Thymus (tissue), 11 donors: ENCODE measurements around the gene TBC1D2B. TPM values are rescaled to one million over a fixed set of nuclear protein-coding genes. Genes with fewer than 3 reads are reported as not detected.

ENCODE experiments used
- DNase-seq, 9 donors: peaks; one replicate each; pipeline ENCODE4 v3.0.0-alpha.2; 2013; ENCODE audit warnings: low spot score in 9 of 9, low read depth in 6 of 9, missing footprints in 1 of 9
- H3K27ac ChIP-seq, 2 donors: one replicate each; pipeline ENCODE4 v1.5.1; 2013; ENCODE audit warnings: control low read depth in 1 of 2, low read depth in 1 of 2, low read length in 1 of 2, mild to moderate bottlenecking in 1 of 2, moderate library complexity in 1 of 2
- H3K27me3 ChIP-seq, 2 donors: one replicate each; pipeline ENCODE4 v1.5.1; 2013; ENCODE audit warnings: low read length in 1 of 2; ENCODE audit not compliant: control insufficient read depth in 2 of 2, insufficient read depth in 1 of 2
- H3K36me3 ChIP-seq, 2 donors: one replicate each; pipeline ENCODE4 v1.5.1; 2013; ENCODE audit warnings: low read length in 1 of 2, mild to moderate bottlenecking in 1 of 2, moderate library complexity in 1 of 2; ENCODE audit not compliant: control insufficient read depth in 2 of 2, insufficient read depth in 2 of 2
- H3K4me1 ChIP-seq, 2 donors: one replicate each; pipeline ENCODE4 v1.5.1; 2013; ENCODE audit warnings: low read length in 2 of 2; ENCODE audit not compliant: control insufficient read depth in 2 of 2, insufficient read depth in 2 of 2
- H3K4me3 ChIP-seq, 2 donors: one replicate each; pipeline ENCODE4 v1.5.1; 2013; ENCODE audit warnings: low read length in 2 of 2, control low read depth in 1 of 2, mild to moderate bottlenecking in 1 of 2
- H3K9me3 ChIP-seq, 2 donors: one replicate each; pipeline ENCODE4 v1.5.1; 2013; ENCODE audit warnings: low read length in 1 of 2, mild to moderate bottlenecking in 1 of 2; ENCODE audit not compliant: control insufficient read depth in 2 of 2, insufficient read depth in 1 of 2
- WGBS: extraction: QIAGEN DNeasy Blood & Tissue Kit; methylation state at CpG from one replicate; pipeline ENCODE4 v1.1.7; 2013; 5-methylcytosine and 5-hydroxymethylcytosine counted together
- polyA plus RNA-seq: library from polyadenylated mRNA; stranded (reverse); fragments of 200-250 nt; gene quantifications from one replicate; pipeline ENCODE4 v1.2.3, GENCODE V29; 2013
- total RNA-seq: library from RNA; stranded (reverse); fragments of 120-200 nt; gene quantifications from one replicate; pipeline ENCODE4 v1.2.4, GENCODE V29; 2013
- donor health status: healthy.

The TBC1D2B gene
- total and polyA plus RNA-seq, 2 donors, result 20.0 to 32.7 TPM

GRCh38 chr15:78101423-78102105 is 24.1 kb upstream of the TBC1D2B start:
- WGBS, result 99% methylated on average over 5 of the region's 5 CpGs
- Histone ChIP-seq H3K27ac (no peak overlapping the region), H3K4me3 (no peak overlapping the region), H3K9me3 (no peaks in the 10 kb centered on the region), H3K27me3 (no peaks in the 10 kb centered on the region), H3K4me1 (peaks cover 0 to 19% of the 10 kb centered on the region in 2 donors), H3K36me3 (peaks cover 23 to 42% of the 10 kb centered on the region in 2 donors)
- no peak for DNase-seq

GRCh38 chr15:78100886-78101285 is 23.4 kb upstream of the TBC1D2B start:
- no peak for DNase-seq
- 96% methylated on average over 2 of the region's 2 CpGs for WGBS
- H3K27me3 ChIP-seq, result no peaks in the 10 kb centered on the region
- H3K36me3 ChIP-seq, result peaks cover 17 to 35% of the 10 kb centered on the region in 2 donors
- H3K4me3 ChIP-seq, result no peak overlapping the region
- H3K27ac ChIP-seq, result no peak overlapping the region
- H3K4me1 ChIP-seq, result peaks cover 0 to 19% of the 10 kb centered on the region in 2 donors
- H3K9me3 ChIP-seq, result no peaks in the 10 kb centered on the region

- Histone ChIP-seq H3K9me3 (no peaks in the 10 kb centered on the region), H3K4me3 (no peak overlapping the region), H3K4me1 (peaks cover 0 to 17% of the 10 kb centered on the region in 2 donors), H3K27ac (no peak overlapping the region), H3K36me3 (peaks cover 6 to 10% of the 10 kb centered on the region in 2 donors), H3K27me3 (no peaks in the 10 kb centered on the region)
- no peak for DNase-seq
- 98% methylated on average over 11 of the region's 11 CpGs for WGBS
Measured at GRCh38 chr15:78098131-78098755, 20.7 kb upstream of the TBC1D2B start.

- 96% methylated on average over 9 of the region's 9 CpGs for WGBS
- Histone ChIP-seq H3K27ac (no peak overlapping the region), H3K4me1 (peaks cover 0 to 17% of the 10 kb centered on the region in 2 donors), H3K36me3 (peaks cover 3 to 9% of the 10 kb centered on the region in 2 donors), H3K4me3 (no peak overlapping the region), H3K27me3 (no peaks in the 10 kb centered on the region), H3K9me3 (no peaks in the 10 kb centered on the region)
- DNase-seq, result no peak
Measured at GRCh38 chr15:78097667-78098066, 20.2 kb upstream of the TBC1D2B start.

GRCh38 chr15:78093242-78094020 is 15.9 kb upstream of the TBC1D2B start:
- no peaks in the 10 kb centered on the region for H3K27me3 ChIP-seq
- H3K4me1 ChIP-seq, result peaks cover 0 to 21% of the 10 kb centered on the region in 2 donors
- DNase-seq, result no peak
- no peak overlapping the region for H3K27ac ChIP-seq
- no peak overlapping the region for H3K4me3 ChIP-seq
- WGBS, result 75% methylated on average over 5 of the region's 5 CpGs
- H3K36me3 ChIP-seq, result peaks cover 0 to 2% of the 10 kb centered on the region in 2 donors
- no peaks in the 10 kb centered on the region for H3K9me3 ChIP-seq

GRCh38 chr15:78092261-78093041 is 14.9 kb upstream of the TBC1D2B start, which contains the start of gene SH2D7:
TSS of gene SH2D7 (plus strand) at chr15:78092561. CDS start at chr15:78092585, 24 bp downstream.
- Histone ChIP-seq H3K27me3 (no peaks in the 10 kb centered on the region), H3K9me3 (no peaks in the 10 kb centered on the region), H3K4me1 (peaks cover 0 to 21% of the 10 kb centered on the region in 2 donors), H3K36me3 (no peaks in the 10 kb centered on the region), H3K27ac (no peak within 1 kb of the TSS), H3K4me3 (no peak within 1 kb of the TSS)
- DNase-seq, result no peak
- WGBS, result 85% methylated on average over 11 of the region's 11 CpGs

GRCh38 chr15:78090422-78091063 is 13.0 kb upstream of the TBC1D2B start:
- 97% methylated on average over 3 of the region's 3 CpGs for WGBS
- DNase-seq, result no peak
- Histone ChIP-seq H3K27me3 (no peaks in the 10 kb centered on the region), H3K36me3 (no peaks in the 10 kb centered on the region), H3K4me3 (no peak overlapping the region), H3K4me1 (peaks cover 0 to 21% of the 10 kb centered on the region in 2 donors), H3K9me3 (no peaks in the 10 kb centered on the region), H3K27ac (no peak overlapping the region)

GRCh38 chr15:78088773-78089080 is 11.2 kb upstream of the TBC1D2B start:
- H3K4me3 ChIP-seq, result no peak overlapping the region
- no peak overlapping the region for H3K27ac ChIP-seq
- peaks cover 0 to 25% of the 10 kb centered on the region in 2 donors for H3K4me1 ChIP-seq
- WGBS, result 95% methylated on average over 3 of the region's 3 CpGs
- no peaks in the 10 kb centered on the region for H3K9me3 ChIP-seq
- DNase-seq, result no peak
- no peaks in the 10 kb centered on the region for H3K27me3 ChIP-seq
- no peaks in the 10 kb centered on the region for H3K36me3 ChIP-seq
